ENCODE data around the gene NR2C1.

DNA sequence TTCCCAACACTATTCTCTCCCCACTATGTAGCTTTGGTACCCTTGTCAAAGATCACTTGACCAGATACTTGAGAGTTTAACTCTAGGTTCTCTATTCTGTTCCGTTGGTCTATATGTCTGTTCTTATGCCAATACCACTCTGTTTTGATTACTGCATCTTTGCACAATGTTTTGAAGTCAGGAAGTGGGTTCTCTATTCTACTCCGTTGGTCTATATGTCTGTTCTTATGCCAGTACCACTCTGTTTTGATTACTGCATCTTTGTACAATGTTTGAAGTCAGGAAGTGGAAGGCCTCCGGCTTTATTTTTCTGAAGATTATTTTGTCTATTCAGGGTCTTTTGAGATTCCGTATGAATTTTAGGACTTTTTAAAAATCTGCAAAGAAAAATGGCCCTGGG, 67.2 kb downstream of the NR2C1 start:
- TF ChIP-seq POLR2A (IDR thresholded peaks at IDR 0.05; ENCODE audit: low read depth, low read length) (no peak), POLR2AphosphoS5 (IDR thresholded peaks at IDR 0.05; ENCODE audit: low read depth, low read length) (no peak), TAF1 (IDR thresholded peaks at IDR 0.05; ENCODE audit: low read depth, low read length) (no peak), SPI1 (IDR thresholded peaks at IDR 0.05; ENCODE audit: low read depth, low read length) (no peak)

Measured in GM12891 (cell line).